CD4-positive, alpha-beta T cell treated with Interleukin-15 for 1 hour (primary cell): ENCODE results near the gene TKTL1.

Experiments
- DNase-seq: peaks from one replicate; pipeline ENCODE4 v3.0.0-alpha.2; 2020

The TKTL1 gene

GRCh38 chrX:154378799-154379568, 83.4 kb downstream of the TKTL1 start, which contains the start of gene EMD:
Gene EMD (plus strand): TSS chrX:154379295. CDS start chrX:154379485, 190 bp downstream.
- DNase-seq: peak; percentile 99

- DNase-seq: no peak
Measured at GRCh38 chrX:154379569-154379951, 84.0 kb downstream of the TKTL1 start.
